Prostate gland (tissue), 2 donors: Measurements from ENCODE around the gene ADGRL1.

Source experiments
- CTCF ChIP-seq, 4 experiments: fragments of 200-600 bp in 2 of 4; fragments of 450-650 bp in 2 of 4; sonication (generic) in 2 of 4; IDR thresholded peaks; 1 replicate in 3 of 4; 2 replicates in 1 of 4; pipeline ENCODE4 v1.5.1; 2016 to 2019; ENCODE audit warnings: antibody characterized with exemption in 4 of 4, mild to moderate bottlenecking in 2 of 4, moderate library complexity in 2 of 4
- POLR2A ChIP-seq: fragments of 450-650 bp; IDR thresholded peaks from one replicate; pipeline ENCODE4 v1.6.1; 2016; ENCODE audit warnings: antibody characterized with exemption, mild to moderate bottlenecking

- TF ChIP-seq CTCF (IDR thresholded peaks at IDR 0.05), result peak in 1 of 4 experiments; percentile 4
- TF ChIP-seq POLR2A, result peak; percentile 37
Measured at GRCh38 chr19:14118165-14119051, 87.6 kb downstream of the ADGRL1 start.
